HK-2 (cell line): Measurements from ENCODE around the gene KDM4B.
A peak's percentile ranks its signal among the peaks of the same experiment; 100 is the strongest.
"Not testable (repeated sequence)": the region's sequence is repeated elsewhere in the genome, so short reads cannot be mapped to it uniquely, and the experiment has no call there.

Source experiments
- DNase-seq: peaks from one replicate; pipeline ENCODE4 v3.0.0-alpha.2; 2018; ENCODE audit not compliant: unreplicated experiment

KDM4B gene

GRCh38 chr19:5171711-5172110 lies 202.8 kb downstream of the KDM4B start:
- no peak for DNase-seq

GRCh38 chr19:5172859-5173630 lies 204.1 kb downstream of the KDM4B start:
- peak; percentile 27 for DNase-seq

- no peak for DNase-seq
These were observed 205.1 kb downstream of the KDM4B start for GRCh38 chr19:5173993-5174392.

- no peak for DNase-seq
These were observed 209.0 kb downstream of the KDM4B start for GRCh38 chr19:5177745-5178450.

GRCh38 chr19:5178841-5179240 lies 209.9 kb downstream of the KDM4B start:
- no peak for DNase-seq

GRCh38 chr19:5179256-5179655 lies 210.3 kb downstream of the KDM4B start:
- DNase-seq, result no peak

- DNase-seq, result no peak
These were observed 212.4 kb downstream of the KDM4B start for GRCh38 chr19:5181329-5181728.

GRCh38 chr19:5182751-5183150 lies 213.8 kb downstream of the KDM4B start:
- DNase-seq, result no peak

GRCh38 chr19:5183616-5184015 lies 214.7 kb downstream of the KDM4B start:
- no peak for DNase-seq

- no peak for DNase-seq
These were observed 216.0 kb downstream of the KDM4B start for GRCh38 chr19:5184930-5185329.

GRCh38 chr19:5186293-5187050 lies 217.6 kb downstream of the KDM4B start:
- DNase-seq, result no peak

- no peak for DNase-seq
These were observed 219.8 kb downstream of the KDM4B start for GRCh38 chr19:5188548-5189317.

- DNase-seq, result no peak
These were observed 220.3 kb downstream of the KDM4B start for GRCh38 chr19:5189318-5189607.

- peak; percentile 45 for DNase-seq
These were observed 222.2 kb downstream of the KDM4B start for GRCh38 chr19:5191091-5191490.

- no peak for DNase-seq
These were observed 223.7 kb downstream of the KDM4B start for GRCh38 chr19:5192568-5192967.

- no peak for DNase-seq
These were observed 224.3 kb downstream of the KDM4B start for GRCh38 chr19:5193192-5193591.

- no peak for DNase-seq
These were observed 225.7 kb downstream of the KDM4B start for GRCh38 chr19:5194641-5195040.

GRCh38 chr19:5195587-5195986 lies 226.7 kb downstream of the KDM4B start:
- not testable (repeated sequence) for DNase-seq

- no peak for DNase-seq
These were observed 227.9 kb downstream of the KDM4B start for GRCh38 chr19:5196832-5197231.

- DNase-seq, result no peak
These were observed 231.9 kb downstream of the KDM4B start for GRCh38 chr19:5200844-5201243.

- no peak for DNase-seq
These were observed 233.6 kb downstream of the KDM4B start for GRCh38 chr19:5202553-5202952.
